LNCAP (cell line): Measurements from ENCODE around the gene NME5.

Source experiments
- CTCF ChIP-seq: fragments of 450-650 bp; IDR thresholded peaks from 2 replicates; pipeline ENCODE4 v1.5.1; 2017; ENCODE audit warnings: mild to moderate bottlenecking

Gene NME5

GRCh38 chr5:138105709-138106108, 33.5 kb downstream of the NME5 start:
- no peak for TF ChIP-seq CTCF

GRCh38 chr5:138103319-138103637, 36.0 kb downstream of the NME5 start:
- TF ChIP-seq CTCF: no peak

DNA sequence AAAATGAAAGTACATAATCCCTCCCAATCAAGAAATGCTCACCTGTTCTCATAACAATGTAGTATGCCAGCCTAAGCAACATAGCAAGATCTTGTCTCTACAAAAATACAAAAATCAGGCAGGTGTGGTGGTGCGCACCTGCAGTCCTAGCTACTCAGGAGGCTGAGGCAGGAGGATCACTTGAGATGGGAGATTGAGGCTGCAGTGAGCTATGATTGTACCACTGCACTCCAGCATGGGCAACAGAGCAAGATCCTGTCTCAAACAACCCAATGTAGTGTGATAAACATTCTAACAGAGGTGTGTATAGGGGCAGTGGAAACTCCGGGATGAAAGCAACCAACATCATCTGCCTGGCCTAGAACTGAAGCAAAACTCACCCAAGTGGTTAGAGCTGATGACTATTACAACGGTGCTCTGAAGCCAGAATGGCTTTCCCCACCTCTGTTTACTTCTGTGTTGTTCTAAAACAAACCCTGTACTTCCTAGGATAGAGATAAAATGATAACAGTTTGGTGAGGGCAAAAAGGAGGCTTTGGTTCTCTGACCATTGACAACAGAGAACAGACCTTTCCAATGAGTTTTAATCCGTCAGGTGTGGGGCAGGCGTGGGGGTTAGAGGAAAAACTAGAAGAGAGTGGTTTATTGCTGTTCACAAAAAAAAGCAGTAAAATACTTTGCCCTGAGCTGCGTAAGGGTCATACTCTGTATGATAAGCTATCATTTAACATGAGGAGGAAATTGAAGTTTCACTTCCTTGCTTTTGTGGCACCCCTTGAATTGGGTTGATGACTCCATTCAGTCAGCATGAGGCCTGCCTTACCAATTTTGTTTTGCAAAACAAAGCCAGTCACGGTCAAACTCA, 36.5 kb downstream of the NME5 start:
- TF ChIP-seq CTCF: no peak

DNA sequence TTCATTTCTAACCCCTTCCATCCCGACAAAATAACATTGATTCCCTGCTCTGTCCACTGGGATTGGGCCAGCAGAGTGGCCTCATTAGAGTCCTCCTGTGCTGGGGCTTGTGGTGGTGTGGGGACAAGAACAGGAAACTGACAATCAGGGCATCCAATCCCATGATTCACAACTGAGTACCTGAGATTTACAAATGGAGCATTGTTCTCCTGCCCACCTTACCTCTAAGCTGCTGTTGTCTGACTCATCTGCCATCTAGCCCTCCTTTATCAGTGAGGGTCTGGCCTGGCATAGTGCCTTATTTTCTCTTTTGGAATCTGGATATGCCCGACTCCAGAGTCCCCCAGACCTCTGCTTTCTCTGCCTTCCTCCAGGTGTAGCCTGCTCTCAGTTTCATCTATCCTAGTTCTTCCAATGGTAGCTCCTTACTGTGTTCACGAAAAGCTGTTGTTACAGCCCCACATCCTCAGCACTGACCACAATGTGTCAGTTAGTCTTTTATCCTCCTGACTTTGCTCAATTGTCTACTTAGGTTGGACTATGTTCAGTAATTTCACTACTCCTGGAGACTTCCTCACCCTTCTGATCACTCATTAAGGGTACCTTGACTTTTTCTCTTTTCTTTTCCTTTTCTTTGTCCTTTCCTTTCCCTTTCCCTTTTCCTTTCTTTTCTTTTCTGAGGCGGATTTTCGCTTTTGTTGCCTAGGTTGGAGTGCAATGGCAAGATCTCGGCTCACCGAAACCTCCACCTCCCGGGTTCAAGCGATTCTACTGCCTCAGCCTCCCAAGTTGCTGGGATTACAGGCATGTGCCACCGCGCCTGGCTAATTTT, 42.0 kb downstream of the NME5 start:
- TF ChIP-seq CTCF: no peak

DNA sequence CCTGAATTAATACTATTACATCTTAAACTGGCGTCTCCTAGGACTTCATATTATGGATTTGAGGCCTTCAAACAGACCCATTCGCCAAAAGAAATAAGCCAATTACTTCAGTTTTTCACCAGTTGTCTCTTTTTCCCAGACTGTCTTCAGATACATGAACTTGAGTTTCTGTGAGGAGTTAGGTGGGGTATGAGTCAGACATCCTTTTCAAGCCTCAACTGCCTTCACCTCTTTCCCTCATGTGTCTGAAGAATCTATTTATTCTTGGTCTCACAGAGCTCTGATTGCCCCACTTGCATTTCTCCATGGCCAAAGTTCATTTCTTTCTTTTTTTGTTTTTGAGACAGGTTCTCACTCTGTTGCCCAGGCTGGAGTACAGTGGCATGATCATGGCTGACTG, 42.9 kb downstream of the NME5 start:
- TF ChIP-seq CTCF: no peak

DNA sequence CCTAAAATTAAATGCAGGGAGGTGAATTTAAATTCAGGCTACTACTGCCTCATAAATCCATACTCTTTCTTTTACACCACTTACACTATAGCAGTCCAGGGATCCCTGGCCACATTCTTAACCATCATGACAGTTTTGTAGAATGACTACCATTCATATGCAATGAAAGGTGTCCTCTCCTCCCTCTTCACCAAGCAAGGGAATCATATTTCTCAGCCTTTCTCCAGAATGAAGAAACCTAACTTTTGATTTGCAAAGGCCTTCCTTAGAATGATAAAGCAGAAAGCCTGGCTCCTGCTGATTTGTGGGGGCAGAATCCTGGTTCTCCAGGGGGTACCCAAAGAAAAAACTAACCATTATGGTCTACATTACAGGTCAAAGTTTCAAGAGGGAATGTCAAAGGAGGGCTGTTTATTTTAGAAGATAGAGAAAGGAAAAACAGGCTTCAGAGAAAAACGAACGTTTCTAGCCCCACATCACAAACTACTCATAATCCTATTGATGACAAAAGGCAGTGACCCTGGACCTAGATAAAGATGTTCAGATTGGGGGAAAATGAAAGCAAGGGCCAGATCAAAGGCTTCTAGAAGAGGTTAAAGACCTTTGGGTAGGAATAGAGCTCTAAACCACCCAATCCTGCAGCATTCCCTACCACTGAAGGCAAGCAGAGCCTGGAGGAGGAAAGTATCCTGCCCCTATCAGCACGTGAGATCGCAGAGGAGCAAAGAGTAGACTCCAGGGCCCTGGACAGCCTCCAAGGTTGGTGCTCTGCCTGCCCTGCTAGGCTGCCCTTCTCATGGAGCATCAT, 43.9 kb downstream of the NME5 start:
- no peak for TF ChIP-seq CTCF

DNA sequence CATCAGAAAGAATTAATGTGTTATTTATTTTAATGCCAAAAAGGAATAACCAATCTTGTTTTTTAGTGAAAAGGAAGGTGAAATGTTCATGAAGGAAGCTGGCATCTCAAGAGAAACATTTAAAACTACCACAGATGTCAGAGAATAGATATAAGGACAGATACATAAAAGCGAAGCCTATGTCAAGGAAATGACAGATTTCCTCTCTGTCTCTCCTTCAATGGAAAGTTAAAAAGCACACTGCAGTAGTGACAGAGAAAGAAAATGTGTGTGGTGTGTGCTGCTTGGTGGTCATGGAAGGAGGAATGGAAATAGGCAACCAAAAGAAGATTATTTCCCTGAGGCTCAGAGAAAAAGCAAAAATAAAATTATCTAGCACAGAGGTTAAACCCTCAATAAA, 46.2 kb downstream of the NME5 start:
- TF ChIP-seq CTCF: no peak
